WERI-Rb-1 (cell line): Measurements from ENCODE around the gene AGAP1.
A peak's percentile ranks its signal among the peaks of the same experiment; 100 is the strongest.

Source experiments
- DNase-seq: peaks from one replicate; pipeline ENCODE4 v3.0.0-alpha.2; 2020
- H3K27ac ChIP-seq: fragments of 250-450 bp; sonication (Bioruptor Pico); 2 replicates; pipeline ENCODE4 v1.5.1; 2020; ENCODE audit warnings: mild to moderate bottlenecking, moderate library complexity
- H3K27me3 ChIP-seq: fragments of 250-450 bp; sonication (Bioruptor Pico); 2 replicates; pipeline ENCODE4 v1.5.1; 2021; ENCODE audit warnings: mild to moderate bottlenecking, low read depth, moderate library complexity; ENCODE audit not compliant: insufficient read depth, severe bottlenecking
- H3K36me3 ChIP-seq: fragments of 250-450 bp; sonication (Bioruptor Pico); 2 replicates; pipeline ENCODE4 v1.5.1; 2020; ENCODE audit warnings: mild to moderate bottlenecking, moderate library complexity
- H3K4me3 ChIP-seq: 2 replicates; pipeline ENCODE4 v1.5.1; 2011; ENCODE audit warnings: low read depth, mild to moderate bottlenecking, control low read depth, low read length
- H3K9me3 ChIP-seq: fragments of 250-450 bp; sonication (Bioruptor Pico); 2 replicates; pipeline ENCODE4 v1.5.1; 2021; ENCODE audit warnings: mild to moderate bottlenecking, moderate library complexity; ENCODE audit not compliant: severe bottlenecking
- TF ChIP-seq, protein P1 (sequence below): IDR thresholded peaks from 2 replicates; pipeline ENCODE4 v1.5.1; 2011; ENCODE audit warnings: low read depth, mild to moderate bottlenecking, control low read depth, inconsistent platforms, low read length

AGAP1 gene

DNA sequence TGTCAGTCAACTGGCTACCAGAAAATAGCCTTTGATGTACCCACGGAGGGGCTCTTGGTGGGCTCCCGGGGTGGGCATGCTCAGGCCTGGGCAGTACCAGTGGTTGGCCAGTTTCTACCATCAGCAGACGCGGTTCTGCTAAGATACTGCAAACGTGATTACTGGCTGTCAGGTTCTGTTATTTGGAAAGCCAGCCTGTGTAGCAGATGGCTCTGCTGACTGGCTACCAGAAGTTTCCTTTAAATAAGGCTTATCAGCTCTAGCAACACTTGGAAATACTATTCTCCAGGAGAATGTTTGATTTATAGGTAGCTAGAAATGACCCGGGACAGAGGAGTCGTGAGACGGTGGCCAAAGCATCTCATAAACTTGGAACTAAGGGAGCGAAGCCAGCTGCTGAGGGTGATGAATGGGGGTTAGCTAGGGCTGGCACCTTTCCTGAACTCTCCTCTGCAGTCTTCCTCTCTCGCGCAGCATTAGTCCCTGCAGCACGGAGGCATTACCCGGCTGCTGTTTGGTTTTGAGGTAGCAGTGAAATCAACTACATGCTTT is 171.9 kb downstream of the AGAP1 start:
- H3K9me3 ChIP-seq = no peaks in the 10 kb centered on the region
- peak overlapping the region; percentile 58 for H3K4me3 ChIP-seq
- DNase-seq = peak; percentile 60
- no peaks in the 10 kb centered on the region; the same call in 1 of the 2 replicates for H3K36me3 ChIP-seq
- TF ChIP-seq, protein P1, sequence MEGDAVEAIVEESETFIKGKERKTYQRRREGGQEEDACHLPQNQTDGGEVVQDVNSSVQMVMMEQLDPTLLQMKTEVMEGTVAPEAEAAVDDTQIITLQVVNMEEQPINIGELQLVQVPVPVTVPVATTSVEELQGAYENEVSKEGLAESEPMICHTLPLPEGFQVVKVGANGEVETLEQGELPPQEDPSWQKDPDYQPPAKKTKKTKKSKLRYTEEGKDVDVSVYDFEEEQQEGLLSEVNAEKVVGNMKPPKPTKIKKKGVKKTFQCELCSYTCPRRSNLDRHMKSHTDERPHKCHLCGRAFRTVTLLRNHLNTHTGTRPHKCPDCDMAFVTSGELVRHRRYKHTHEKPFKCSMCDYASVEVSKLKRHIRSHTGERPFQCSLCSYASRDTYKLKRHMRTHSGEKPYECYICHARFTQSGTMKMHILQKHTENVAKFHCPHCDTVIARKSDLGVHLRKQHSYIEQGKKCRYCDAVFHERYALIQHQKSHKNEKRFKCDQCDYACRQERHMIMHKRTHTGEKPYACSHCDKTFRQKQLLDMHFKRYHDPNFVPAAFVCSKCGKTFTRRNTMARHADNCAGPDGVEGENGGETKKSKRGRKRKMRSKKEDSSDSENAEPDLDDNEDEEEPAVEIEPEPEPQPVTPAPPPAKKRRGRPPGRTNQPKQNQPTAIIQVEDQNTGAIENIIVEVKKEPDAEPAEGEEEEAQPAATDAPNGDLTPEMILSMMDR = no peak
- no peaks in the 10 kb centered on the region for H3K27me3 ChIP-seq
- peak overlapping the region; percentile 96 for H3K27ac ChIP-seq

DNA sequence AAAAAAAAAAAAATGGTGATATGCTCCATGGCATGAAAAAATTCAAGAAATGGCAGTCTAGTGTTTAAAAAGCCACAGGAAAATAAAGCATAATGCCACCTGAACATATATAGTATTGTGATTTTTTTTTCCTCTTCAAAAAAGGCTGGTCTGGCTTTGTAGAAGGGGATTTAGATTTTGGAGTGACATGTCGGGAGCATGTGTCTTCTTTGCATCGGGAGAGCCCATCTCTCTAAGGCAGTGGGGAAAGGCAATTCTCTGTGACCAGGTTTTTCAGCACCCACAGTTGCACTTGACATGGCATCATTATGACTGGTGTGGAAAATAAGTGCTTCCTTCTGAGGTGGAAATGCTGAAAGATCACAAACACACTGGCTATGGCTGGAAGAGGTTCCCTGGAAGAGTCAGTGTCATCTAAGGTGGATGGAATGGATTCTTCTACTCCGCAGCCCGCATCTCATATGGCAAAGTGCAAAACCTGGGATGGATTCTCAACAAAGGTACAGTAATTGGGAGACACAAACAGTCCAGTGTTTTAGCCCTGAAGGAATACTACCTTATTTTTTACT is 172.5 kb downstream of the AGAP1 start:
- H3K36me3 ChIP-seq = peaks cover 5% of the 10 kb centered on the region
- DNase-seq = peak; percentile 73
- peak overlapping the region; percentile 58 for H3K4me3 ChIP-seq
- H3K27me3 ChIP-seq = no peaks in the 10 kb centered on the region
- TF ChIP-seq, protein P1 = no peak
- no peaks in the 10 kb centered on the region for H3K9me3 ChIP-seq
- H3K27ac ChIP-seq = peak overlapping the region; percentile 96

DNA sequence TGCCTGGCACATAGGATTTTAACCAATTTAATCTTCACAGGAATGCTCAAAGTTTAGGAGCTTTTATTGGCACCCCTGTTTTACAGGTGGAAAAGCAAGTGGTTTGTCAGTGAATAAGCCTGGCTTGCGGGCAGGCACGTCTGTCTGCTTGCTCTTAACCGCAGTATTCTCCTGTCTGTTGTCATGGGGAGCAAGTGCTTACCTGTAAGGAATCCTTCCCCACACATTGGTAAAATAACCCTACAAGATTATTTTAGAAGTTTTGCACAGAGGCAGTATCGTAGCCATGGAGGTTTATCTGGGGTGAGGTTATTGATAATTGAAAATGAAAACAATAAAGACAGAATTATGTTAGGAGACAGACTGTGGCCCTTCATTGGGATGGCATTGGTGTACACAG is 174.9 kb downstream of the AGAP1 start:
- TF ChIP-seq, protein P1 = no peak
- Histone ChIP-seq H3K27me3 (no peaks in the 10 kb centered on the region), H3K36me3 (peaks cover 25% of the 10 kb centered on the region), H3K27ac (peak overlapping the region; percentile 51), H3K4me3 (no peak overlapping the region), H3K9me3 (no peaks in the 10 kb centered on the region)
- DNase-seq = no peak

DNA sequence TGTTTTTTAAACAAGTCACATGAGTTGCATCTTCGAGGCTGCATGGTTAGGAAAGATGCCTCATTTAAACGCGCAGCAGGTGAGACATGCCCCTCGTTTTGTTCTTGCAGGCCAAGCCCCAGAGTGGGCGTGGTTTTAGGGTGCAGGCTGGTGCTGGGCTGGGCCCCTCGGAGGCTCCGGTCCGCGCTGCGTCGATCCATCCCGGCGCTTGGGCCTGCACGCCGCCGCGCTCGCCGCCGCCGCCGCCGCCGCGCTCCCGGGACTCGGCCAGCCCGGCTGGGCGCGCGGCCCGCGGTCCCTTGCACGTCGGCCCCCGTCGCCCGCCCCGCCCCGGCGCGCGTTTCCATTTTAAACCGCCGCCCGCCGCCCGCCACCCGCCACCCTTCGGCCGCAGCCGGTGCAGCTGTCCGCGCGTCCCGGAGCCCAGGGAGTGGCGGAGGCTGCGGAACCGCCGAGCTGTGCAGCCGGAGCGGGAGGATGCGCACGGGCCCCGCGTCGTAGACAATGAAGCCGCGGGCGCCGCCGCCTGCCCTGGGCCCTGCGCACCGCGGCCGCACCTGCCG is 175.5 kb downstream of the AGAP1 start:
- TF ChIP-seq, protein P1 = no peak
- Histone ChIP-seq H3K27ac (peak overlapping the region; percentile 74), H3K4me3 (peak overlapping the region; percentile 32; the same call in 1 of the 2 replicates)

DNA sequence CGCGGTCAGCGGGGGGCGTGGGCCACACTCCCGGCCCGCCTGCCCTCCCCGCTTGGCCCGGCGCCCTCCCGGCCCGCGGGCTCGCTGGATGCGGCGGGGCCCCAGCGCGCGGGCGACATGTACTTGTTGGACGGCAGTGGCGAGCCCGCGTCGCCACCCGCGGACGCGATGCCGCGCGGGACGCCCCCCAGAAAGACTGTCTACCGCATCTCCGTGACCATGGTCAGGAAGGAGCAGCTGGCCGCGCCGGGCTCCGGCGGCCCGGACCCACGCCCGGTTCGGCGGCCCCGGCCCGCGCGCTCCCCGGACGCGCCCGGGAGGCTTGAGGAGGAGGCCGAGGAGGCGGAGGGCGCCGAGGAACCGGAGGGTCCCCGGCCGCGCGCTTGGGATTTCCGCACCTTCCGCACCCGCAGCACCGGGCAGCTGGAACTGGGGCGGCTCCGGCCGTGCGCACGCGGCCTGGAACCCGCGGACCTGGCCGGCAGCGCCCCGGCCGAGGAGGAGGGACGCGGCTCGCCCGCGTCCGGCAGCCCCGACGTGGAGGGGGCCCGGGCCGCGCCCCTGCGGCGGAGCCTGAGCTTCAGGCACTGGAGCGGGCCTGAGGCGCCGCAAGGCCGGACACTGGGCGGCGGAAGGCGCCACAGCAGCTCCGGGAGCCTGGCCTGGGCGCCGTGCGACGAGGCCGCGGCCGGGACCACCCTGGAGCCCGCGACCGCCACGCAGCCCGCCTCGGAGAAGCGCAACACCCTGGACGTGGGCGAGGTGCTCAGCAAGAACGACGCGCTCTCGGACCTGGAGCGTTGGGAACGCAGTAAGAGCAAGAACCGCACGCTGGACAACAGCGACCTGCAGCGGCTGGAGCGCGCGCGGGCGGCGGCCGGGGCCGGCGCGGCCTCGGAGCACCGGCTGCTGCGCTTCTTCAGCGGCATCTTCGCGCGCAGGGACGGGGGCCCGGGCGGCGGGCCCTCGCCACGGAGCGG is 176.4 kb downstream of the AGAP1 start:
- Histone ChIP-seq H3K27ac (peak overlapping the region; percentile 88), H3K9me3 (no peaks in the 10 kb centered on the region), H3K4me3 (peak overlapping the region; percentile 54), H3K36me3 (peaks cover 25% of the 10 kb centered on the region), H3K27me3 (no peaks in the 10 kb centered on the region)
- TF ChIP-seq, protein P1 = peak; percentile 62
- DNase-seq = peak; percentile 67

More for the DNA sequence above, 175.5 kb downstream of the AGAP1 start:
- DNase-seq = peak; percentile 90
- H3K9me3 ChIP-seq = no peaks in the 10 kb centered on the region
- peaks cover 25% of the 10 kb centered on the region for H3K36me3 ChIP-seq
- H3K27me3 ChIP-seq = no peaks in the 10 kb centered on the region
